ENCODE measurements around the gene DNAJC8.

DNA sequence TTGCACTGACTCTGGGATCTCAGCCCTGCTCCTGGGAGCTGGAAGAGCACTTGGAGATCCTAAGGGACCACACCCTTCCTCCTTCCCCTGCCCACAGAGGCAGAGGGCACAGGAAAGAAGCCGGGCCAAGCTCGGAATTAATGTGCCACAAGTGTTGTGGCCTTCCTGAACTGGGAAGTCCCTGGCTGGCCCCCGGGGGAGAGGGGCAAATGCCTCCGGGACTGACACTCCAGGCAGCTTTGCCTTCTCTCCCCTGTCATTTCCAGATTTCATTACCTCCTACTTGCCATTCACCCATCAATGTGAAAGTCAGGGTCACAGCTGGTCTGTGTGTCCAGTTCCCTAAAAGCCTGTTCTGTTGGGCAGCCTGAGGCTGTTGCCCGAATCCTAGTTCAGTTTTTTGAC, 48.1 kb upstream of the DNAJC8 start:
- TF ChIP-seq, protein P1, sequence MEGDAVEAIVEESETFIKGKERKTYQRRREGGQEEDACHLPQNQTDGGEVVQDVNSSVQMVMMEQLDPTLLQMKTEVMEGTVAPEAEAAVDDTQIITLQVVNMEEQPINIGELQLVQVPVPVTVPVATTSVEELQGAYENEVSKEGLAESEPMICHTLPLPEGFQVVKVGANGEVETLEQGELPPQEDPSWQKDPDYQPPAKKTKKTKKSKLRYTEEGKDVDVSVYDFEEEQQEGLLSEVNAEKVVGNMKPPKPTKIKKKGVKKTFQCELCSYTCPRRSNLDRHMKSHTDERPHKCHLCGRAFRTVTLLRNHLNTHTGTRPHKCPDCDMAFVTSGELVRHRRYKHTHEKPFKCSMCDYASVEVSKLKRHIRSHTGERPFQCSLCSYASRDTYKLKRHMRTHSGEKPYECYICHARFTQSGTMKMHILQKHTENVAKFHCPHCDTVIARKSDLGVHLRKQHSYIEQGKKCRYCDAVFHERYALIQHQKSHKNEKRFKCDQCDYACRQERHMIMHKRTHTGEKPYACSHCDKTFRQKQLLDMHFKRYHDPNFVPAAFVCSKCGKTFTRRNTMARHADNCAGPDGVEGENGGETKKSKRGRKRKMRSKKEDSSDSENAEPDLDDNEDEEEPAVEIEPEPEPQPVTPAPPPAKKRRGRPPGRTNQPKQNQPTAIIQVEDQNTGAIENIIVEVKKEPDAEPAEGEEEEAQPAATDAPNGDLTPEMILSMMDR (tag by site-specific recombination; IDR thresholded peaks at IDR 0.05), result no peak
- TF ChIP-seq ZNF626 (tag by site-specific recombination; IDR thresholded peaks at IDR 0.05) (no peak), BCL11A (tag by site-specific recombination; IDR thresholded peaks at IDR 0.05; ENCODE audit: low read depth) (no peak), ZNF670 (tag by site-specific recombination; IDR thresholded peaks at IDR 0.05; ENCODE audit: low read depth) (no peak), HOXA7 (CRISPR knock-in tag; IDR thresholded peaks at IDR 0.05; ENCODE audit: borderline replicate concordance) (no peak), ZNF335 (tag by site-specific recombination; conservative IDR thresholded peaks at IDR 0.05) (no peak), ZNF530 (tag by site-specific recombination; IDR thresholded peaks at IDR 0.05; ENCODE audit: low read depth) (no peak), ZNF302 (tag by site-specific recombination; IDR thresholded peaks at IDR 0.05; ENCODE audit: low read depth) (no peak)
- TF ChIP-seq, protein P2, sequence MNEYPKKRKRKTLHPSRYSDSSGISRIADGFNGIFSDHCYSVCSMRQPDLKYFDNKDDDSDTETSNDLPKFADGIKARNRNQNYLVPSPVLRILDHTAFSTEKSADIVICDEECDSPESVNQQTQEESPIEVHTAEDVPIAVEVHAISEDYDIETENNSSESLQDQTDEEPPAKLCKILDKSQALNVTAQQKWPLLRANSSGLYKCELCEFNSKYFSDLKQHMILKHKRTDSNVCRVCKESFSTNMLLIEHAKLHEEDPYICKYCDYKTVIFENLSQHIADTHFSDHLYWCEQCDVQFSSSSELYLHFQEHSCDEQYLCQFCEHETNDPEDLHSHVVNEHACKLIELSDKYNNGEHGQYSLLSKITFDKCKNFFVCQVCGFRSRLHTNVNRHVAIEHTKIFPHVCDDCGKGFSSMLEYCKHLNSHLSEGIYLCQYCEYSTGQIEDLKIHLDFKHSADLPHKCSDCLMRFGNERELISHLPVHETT (tag by site-specific recombination; IDR thresholded peaks at IDR 0.05), result no peak
- TF ChIP-seq, protein P3, sequence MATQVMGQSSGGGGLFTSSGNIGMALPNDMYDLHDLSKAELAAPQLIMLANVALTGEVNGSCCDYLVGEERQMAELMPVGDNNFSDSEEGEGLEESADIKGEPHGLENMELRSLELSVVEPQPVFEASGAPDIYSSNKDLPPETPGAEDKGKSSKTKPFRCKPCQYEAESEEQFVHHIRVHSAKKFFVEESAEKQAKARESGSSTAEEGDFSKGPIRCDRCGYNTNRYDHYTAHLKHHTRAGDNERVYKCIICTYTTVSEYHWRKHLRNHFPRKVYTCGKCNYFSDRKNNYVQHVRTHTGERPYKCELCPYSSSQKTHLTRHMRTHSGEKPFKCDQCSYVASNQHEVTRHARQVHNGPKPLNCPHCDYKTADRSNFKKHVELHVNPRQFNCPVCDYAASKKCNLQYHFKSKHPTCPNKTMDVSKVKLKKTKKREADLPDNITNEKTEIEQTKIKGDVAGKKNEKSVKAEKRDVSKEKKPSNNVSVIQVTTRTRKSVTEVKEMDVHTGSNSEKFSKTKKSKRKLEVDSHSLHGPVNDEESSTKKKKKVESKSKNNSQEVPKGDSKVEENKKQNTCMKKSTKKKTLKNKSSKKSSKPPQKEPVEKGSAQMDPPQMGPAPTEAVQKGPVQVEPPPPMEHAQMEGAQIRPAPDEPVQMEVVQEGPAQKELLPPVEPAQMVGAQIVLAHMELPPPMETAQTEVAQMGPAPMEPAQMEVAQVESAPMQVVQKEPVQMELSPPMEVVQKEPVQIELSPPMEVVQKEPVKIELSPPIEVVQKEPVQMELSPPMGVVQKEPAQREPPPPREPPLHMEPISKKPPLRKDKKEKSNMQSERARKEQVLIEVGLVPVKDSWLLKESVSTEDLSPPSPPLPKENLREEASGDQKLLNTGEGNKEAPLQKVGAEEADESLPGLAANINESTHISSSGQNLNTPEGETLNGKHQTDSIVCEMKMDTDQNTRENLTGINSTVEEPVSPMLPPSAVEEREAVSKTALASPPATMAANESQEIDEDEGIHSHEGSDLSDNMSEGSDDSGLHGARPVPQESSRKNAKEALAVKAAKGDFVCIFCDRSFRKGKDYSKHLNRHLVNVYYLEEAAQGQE (tag by site-specific recombination; IDR thresholded peaks at IDR 0.05), result no peak
